ENCODE measurements around the gene EP400. TPM values are rescaled to one million over a fixed set of nuclear protein-coding genes. Genes with fewer than 3 reads are reported as not detected.

The EP400 gene
- total and polyA plus RNA-seq, 2 of the 8 experiments (the other 6 are each of a cell fraction or from before 2014, with no cell fraction given): 13.1 to 69.7 TPM

GRCh38 chr12:132019891-132020290, 70.1 kb downstream of the EP400 start (continued):
- TF ChIP-seq USF2 (IDR thresholded peaks at IDR 0.05; ENCODE audit: low read length) (no peak), JUN (IDR thresholded peaks at IDR 0.05; ENCODE audit: low read depth, low read length) (no peak)

Measured in H1 (cell line).